Tibial nerve (tissue), 4 donors: ENCODE measurements around the gene GRIA1. TPM values are rescaled to one million over a fixed set of nuclear protein-coding genes. Genes with fewer than 3 reads are reported as not detected.

Experiments
- DNase-seq, 2 donors: peaks; one replicate each; pipeline ENCODE4 v3.0.0-alpha.2; 2019; ENCODE audit warnings: low spot score in 2 of 2
- H3K27ac ChIP-seq, 4 donors: fragments of 200-600 bp; sonication (generic) in 3 of 4; one replicate each; pipeline ENCODE4 v1.5.1; 2017 to 2019; ENCODE audit warnings: mild to moderate bottlenecking in 1 of 4
- H3K27me3 ChIP-seq, 2 donors: fragments of 200-600 bp; sonication (generic) in 1 of 2; one replicate each; pipeline versions ENCODE4 v1.5.1 to v1.6.0; 2017 to 2019
- H3K36me3 ChIP-seq, 3 donors: fragments of 200-600 bp; sonication (generic); one replicate each; pipeline ENCODE4 v1.5.1; 2018 to 2019
- H3K4me1 ChIP-seq, 4 donors: fragments of 200-600 bp; sonication (generic) in 3 of 4; one replicate each; pipeline ENCODE4 v1.5.1; 2017 to 2019
- H3K4me3 ChIP-seq, 4 donors: fragments of 200-600 bp; sonication (generic) in 3 of 4; one replicate each; pipeline ENCODE4 v1.5.1; 2017 to 2019; ENCODE audit warnings: mild to moderate bottlenecking in 1 of 4, moderate library complexity in 1 of 4
- H3K9me3 ChIP-seq, 4 donors: fragments of 200-600 bp; sonication (generic) in 3 of 4; one replicate each; pipeline ENCODE4 v1.5.1; 2017 to 2019
- CTCF ChIP-seq, 5 experiments: fragments of 200-600 bp in 3 of 5; fragments of 450-650 bp in 2 of 5; sonication (generic) in 3 of 5; IDR thresholded peaks; one replicate each; pipeline ENCODE4 v1.5.1; 2016 to 2019; ENCODE audit warnings: antibody characterized with exemption in 5 of 5, mild to moderate bottlenecking in 3 of 5, moderate library complexity in 2 of 5
- EP300 ChIP-seq, 2 donors: sonication (generic); formaldehyde crosslinking; IDR thresholded peaks; one replicate each; pipeline ENCODE4 v1.6.1; 2017; ENCODE audit warnings: antibody characterized with exemption in 2 of 2, mild to moderate bottlenecking in 1 of 2
- POLR2A ChIP-seq, 2 donors: fragments of 450-650 bp; IDR thresholded peaks; one replicate each; pipeline ENCODE4 v1.6.1; 2017; ENCODE audit warnings: antibody characterized with exemption in 2 of 2, mild to moderate bottlenecking in 2 of 2, moderate library complexity in 2 of 2
- WGBS, 2 donors: methylation state at CpG; one replicate each; pipeline ENCODE4 v1.1.5; 2018; 5-methylcytosine and 5-hydroxymethylcytosine counted together
- total RNA-seq, 4 donors: library from RNA; depleted of rRNA; stranded (reverse); fragments of >200 nt; gene quantifications; one replicate each; pipeline ENCODE4 v1.1.0, GENCODE V29; 2016

GRIA1 gene
- total RNA-seq, 4 donors from 2014 or later = 1.2 to 2.1 (median 1.5) TPM

GRCh38 chr5:153618307-153618706 lies 127.8 kb downstream of the GRIA1 start:
- Histone ChIP-seq H3K4me1 (no peaks in the 10 kb centered on the region), H3K27ac (no peak overlapping the region), H3K36me3 (no peaks in the 10 kb centered on the region), H3K9me3 (no peaks in the 10 kb centered on the region), H3K27me3 (no peaks in the 10 kb centered on the region), H3K4me3 (no peak overlapping the region)
- TF ChIP-seq CTCF (IDR thresholded peaks at IDR 0.05) (no peak), EP300 (IDR thresholded peaks at IDR 0.05) (no peak)
- 45 to 50% methylated on average over 2 of the region's 2 CpGs for WGBS, 2 donors
- DNase-seq = no peak

- H3K36me3 ChIP-seq = no peaks in the 10 kb centered on the region
- no peak overlapping the region for H3K4me3 ChIP-seq
- no peaks in the 10 kb centered on the region for H3K4me1 ChIP-seq
- no peaks in the 10 kb centered on the region for H3K9me3 ChIP-seq
- DNase-seq = no peak
- TF ChIP-seq CTCF (IDR thresholded peaks at IDR 0.05) = no peak
- no peak for TF ChIP-seq EP300 (IDR thresholded peaks at IDR 0.05)
- no peak for TF ChIP-seq POLR2A (IDR thresholded peaks at IDR 0.05)
- H3K27me3 ChIP-seq = no peaks in the 10 kb centered on the region
- H3K27ac ChIP-seq = no peak overlapping the region
Observed at GRCh38 chr5:153618867-153619266, 128.4 kb downstream of the GRIA1 start.

GRCh38 chr5:153619771-153620170 lies 129.3 kb downstream of the GRIA1 start:
- TF ChIP-seq CTCF (IDR thresholded peaks at IDR 0.05) (no peak), EP300 (IDR thresholded peaks at IDR 0.05) (no peak), POLR2A (IDR thresholded peaks at IDR 0.05) (no peak)
- DNase-seq = no peak
- Histone ChIP-seq H3K4me3 (no peak overlapping the region), H3K27ac (no peak overlapping the region), H3K9me3 (no peaks in the 10 kb centered on the region), H3K27me3 (no peaks in the 10 kb centered on the region), H3K4me1 (no peaks in the 10 kb centered on the region), H3K36me3 (no peaks in the 10 kb centered on the region)
- whole genome bisulfite sequencing, 2 donors = 50 to 64% methylated on average over 1 of the region's 1 CpG

- no peaks in the 10 kb centered on the region for H3K27me3 ChIP-seq
- no peaks in the 10 kb centered on the region for H3K9me3 ChIP-seq
- WGBS, 2 donors = 73 to 81% methylated on average over 3 of the region's 3 CpGs
Observed at GRCh38 chr5:153623124-153623523, 132.7 kb downstream of the GRIA1 start.

More at GRCh38 chr5:153623124-153623523, 132.7 kb downstream of the GRIA1 start:
- Histone ChIP-seq H3K4me3 (no peak overlapping the region), H3K4me1 (peaks cover 0 to 2% (median 0%) of the 10 kb centered on the region in 4 donors), H3K36me3 (no peaks in the 10 kb centered on the region), H3K27ac (no peak overlapping the region)
- TF ChIP-seq EP300 (IDR thresholded peaks at IDR 0.05) = no peak
- no peak for TF ChIP-seq CTCF (IDR thresholded peaks at IDR 0.05)
- no peak for TF ChIP-seq POLR2A (IDR thresholded peaks at IDR 0.05)
- no peak for DNase-seq
